GM12801 (cell line): ENCODE data around the gene RCL1.

Experiments
- TF ChIP-seq, protein P1 (sequence below): IDR thresholded peaks from one replicate; pipeline ENCODE4 v1.5.1; 2011; ENCODE audit warnings: control low read depth; ENCODE audit not compliant: insufficient read length; ENCODE audit errors: extremely low read depth

Gene RCL1

GRCh38 chr9:4855841-4856240 lies 63.1 kb downstream of the RCL1 start:
- TF ChIP-seq, protein P1, sequence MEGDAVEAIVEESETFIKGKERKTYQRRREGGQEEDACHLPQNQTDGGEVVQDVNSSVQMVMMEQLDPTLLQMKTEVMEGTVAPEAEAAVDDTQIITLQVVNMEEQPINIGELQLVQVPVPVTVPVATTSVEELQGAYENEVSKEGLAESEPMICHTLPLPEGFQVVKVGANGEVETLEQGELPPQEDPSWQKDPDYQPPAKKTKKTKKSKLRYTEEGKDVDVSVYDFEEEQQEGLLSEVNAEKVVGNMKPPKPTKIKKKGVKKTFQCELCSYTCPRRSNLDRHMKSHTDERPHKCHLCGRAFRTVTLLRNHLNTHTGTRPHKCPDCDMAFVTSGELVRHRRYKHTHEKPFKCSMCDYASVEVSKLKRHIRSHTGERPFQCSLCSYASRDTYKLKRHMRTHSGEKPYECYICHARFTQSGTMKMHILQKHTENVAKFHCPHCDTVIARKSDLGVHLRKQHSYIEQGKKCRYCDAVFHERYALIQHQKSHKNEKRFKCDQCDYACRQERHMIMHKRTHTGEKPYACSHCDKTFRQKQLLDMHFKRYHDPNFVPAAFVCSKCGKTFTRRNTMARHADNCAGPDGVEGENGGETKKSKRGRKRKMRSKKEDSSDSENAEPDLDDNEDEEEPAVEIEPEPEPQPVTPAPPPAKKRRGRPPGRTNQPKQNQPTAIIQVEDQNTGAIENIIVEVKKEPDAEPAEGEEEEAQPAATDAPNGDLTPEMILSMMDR = no peak

- TF ChIP-seq, protein P1 = no peak
Observed at GRCh38 chr9:4857163-4857810, 64.5 kb downstream of the RCL1 start.

- TF ChIP-seq, protein P1 = no peak
Observed at GRCh38 chr9:4859035-4859434, 66.3 kb downstream of the RCL1 start.

GRCh38 chr9:4860383-4860782 lies 67.6 kb downstream of the RCL1 start:
- TF ChIP-seq, protein P1 = no peak

- TF ChIP-seq, protein P1 = no peak
Observed at GRCh38 chr9:4861145-4861544, 68.4 kb downstream of the RCL1 start.

DNA sequence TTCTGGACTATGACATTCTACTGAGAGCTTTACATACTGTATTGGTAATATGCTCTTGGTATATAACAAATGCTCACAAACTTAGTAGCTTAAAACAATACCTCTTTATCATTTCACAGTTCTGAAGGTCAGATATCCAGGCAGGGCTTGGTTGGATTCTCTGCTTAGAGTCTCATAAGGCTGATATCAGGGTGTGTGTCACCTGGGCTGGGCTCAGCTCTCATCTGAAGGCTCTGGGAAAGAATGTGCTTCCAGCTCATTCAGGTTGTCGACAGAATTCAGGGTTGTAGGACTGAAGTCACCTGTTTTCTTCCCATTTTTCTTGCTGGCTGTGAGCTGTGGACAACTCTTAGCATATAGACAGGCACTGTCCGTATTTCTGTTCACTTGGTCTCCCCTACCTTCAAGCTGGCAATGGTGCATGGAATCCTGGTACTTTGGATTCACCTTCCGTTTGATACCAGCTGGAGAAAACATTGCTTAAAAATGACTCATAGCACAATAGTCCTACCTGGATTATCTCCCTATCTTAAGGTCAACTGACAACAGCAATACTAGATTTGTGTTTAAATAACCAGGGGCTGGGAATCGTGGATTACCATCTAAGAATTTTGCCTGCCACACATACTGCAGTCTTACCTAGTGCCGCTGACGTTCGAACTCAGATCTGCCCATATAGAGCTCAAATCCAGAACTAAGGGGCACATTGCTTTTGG lies 69.2 kb downstream of the RCL1 start:
- TF ChIP-seq, protein P1 = no peak

- TF ChIP-seq, protein P1 = no peak
Observed at GRCh38 chr9:4862506-4863250, 69.9 kb downstream of the RCL1 start.
